Measurements from ENCODE around the gene FAM78B. TPM values are rescaled to one million over a fixed set of nuclear protein-coding genes. Genes with fewer than 3 reads are reported as not detected.

FAM78B gene
- total and polyA plus RNA-seq, 2 donors (not counting 3 experiments of a cell fraction or from before 2014, with no cell fraction given) = 0.10 TPM; not detected in 1

DNA sequence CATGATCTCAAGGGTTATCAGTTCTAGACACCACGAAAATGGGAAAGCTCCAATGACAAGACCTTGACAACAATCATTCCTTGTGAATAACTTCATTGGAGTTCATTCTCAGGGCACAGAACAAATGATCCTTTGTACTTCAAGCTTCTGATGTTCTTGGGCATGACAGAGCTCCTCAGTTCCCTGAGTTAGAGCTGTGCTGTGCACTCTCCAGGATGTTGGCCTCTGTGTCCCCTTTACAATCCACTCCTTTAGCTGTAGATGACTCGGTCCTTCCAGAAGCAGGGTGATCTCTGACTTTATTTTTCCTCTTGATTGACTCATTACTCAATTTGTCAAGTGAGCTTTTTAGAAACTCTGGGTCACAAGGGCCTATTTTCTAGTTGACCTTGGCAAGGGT is 3.9 kb upstream of the FAM78B start:
- no peak for DNase-seq (ENCODE audit: low read depth, low spot score)
- intact Hi-C loops (cut with micrococcal nuclease) = no loop called here

DNA sequence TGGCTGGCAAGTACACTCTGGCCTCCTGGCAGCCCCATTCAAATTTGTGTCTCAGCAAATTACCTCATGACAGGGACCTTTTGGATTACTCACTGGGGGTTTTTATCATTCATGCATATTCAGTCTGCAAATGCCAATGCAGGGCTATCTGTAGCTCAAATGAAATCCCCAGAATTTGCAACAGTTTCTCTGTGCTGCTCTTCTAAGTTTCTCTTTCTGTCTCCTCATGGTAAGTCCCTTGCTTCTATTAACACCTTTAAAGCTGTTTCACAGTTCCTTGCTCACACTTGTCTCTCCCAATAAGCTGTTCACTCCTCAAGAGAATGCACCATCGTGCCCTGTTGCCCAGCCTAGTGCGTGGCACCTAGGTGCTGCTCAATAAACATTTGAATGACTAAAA is 3.3 kb upstream of the FAM78B start:
- intact Hi-C loops (cut with micrococcal nuclease) (no loop called here), dilution Hi-C loops (cut with MboI; ENCODE audit: extremely low pct_ligation_motif_present, low sequenced_read_pairs) (no loop called here)
- Histone ChIP-seq H3K9me1 (replicated peaks; ENCODE audit: control insufficient read depth, extremely low read depth, insufficient read depth, low read length) (no peaks in the 10 kb centered on the region), H3K4me2 (ENCODE audit: insufficient read depth, low read length) (no peak overlapping the region), H3K79me2 (ENCODE audit: control insufficient read depth, insufficient read depth, low read length) (no peaks in the 10 kb centered on the region), H3K4me3 (replicated peaks in 1 of 3; ENCODE audit: insufficient read depth in 1 of 3, low read depth in 1 of 3, low read length in 3 of 3) (no peak overlapping the region), H3K9me3 (replicated peaks; ENCODE audit: control insufficient read depth, insufficient read depth, low read length) (no peaks in the 10 kb centered on the region), H3K4me1 (ENCODE audit: control insufficient read depth, extremely low read depth, insufficient read depth, low read length) (peaks cover 6% of the 10 kb centered on the region), H3K36me3 (ENCODE audit: control insufficient read depth in 2 of 2, extremely low read depth in 1 of 2, insufficient read depth in 2 of 2, low read length in 2 of 2) (no peaks in the 10 kb centered on the region), H4K20me1 (replicated peaks; ENCODE audit: control insufficient read depth, extremely low read depth, insufficient read depth, low read length) (no peaks in the 10 kb centered on the region), H3K27ac (ENCODE audit: insufficient read depth, low read depth, low read length) (no peak overlapping the region), H2AFZ (ENCODE audit: low read depth, low read length) (no peak overlapping the region), H3K9ac (replicated peaks; ENCODE audit: extremely low read depth, insufficient read depth, low read length) (no peak overlapping the region), H3K27me3 (ENCODE audit: control insufficient read depth in 2 of 2, insufficient read depth in 2 of 2, low read length in 2 of 2) (peaks cover 8 to 10% of the 10 kb centered on the region in 2 experiments)
- no peak for DNase-seq (ENCODE audit: low read depth, low spot score)
- FAIRE-seq = no peak
- BruUV-seq (replicated peaks) = no TSS peak
- CTCF ChIA-PET = interaction anchor here (0.9 to 1.5 kb wide), 2 partner anchors 9 to 245 kb away, joined by 3 to 6 read pairs; no protein-coding TSS in a partner anchor
- TF ChIP-seq CTCF (IDR thresholded peaks at IDR 0.05; ENCODE audit: extremely low read depth in 1 of 2, insufficient read depth in 1 of 2, low read depth in 1 of 2, low read length in 2 of 2) (no peak), EZH2 (IDR thresholded peaks at IDR 0.05; ENCODE audit: borderline replicate concordance, low read depth, low read length, severe bottlenecking) (no peak), FOS (IDR thresholded peaks at IDR 0.05; ENCODE audit: borderline replicate concordance, insufficient read depth, low read length) (no peak), GATA2 (IDR thresholded peaks at IDR 0.05; ENCODE audit: insufficient read depth, insufficient read length, low read depth, low read length) (no peak)
- POLR2A ChIA-PET = no interaction called here

More for the DNA sequence above, 3.9 kb upstream of the FAM78B start:
- Histone ChIP-seq H4K20me1 (replicated peaks; ENCODE audit: control insufficient read depth, extremely low read depth, insufficient read depth, low read length) (no peaks in the 10 kb centered on the region), H3K9me1 (replicated peaks; ENCODE audit: control insufficient read depth, extremely low read depth, insufficient read depth, low read length) (no peaks in the 10 kb centered on the region), H3K27me3 (ENCODE audit: control insufficient read depth in 2 of 2, insufficient read depth in 2 of 2, low read length in 2 of 2) (peaks cover 3% of the 10 kb centered on the region in 2 experiments), H3K36me3 (ENCODE audit: control insufficient read depth in 2 of 2, extremely low read depth in 1 of 2, insufficient read depth in 2 of 2, low read length in 2 of 2) (no peaks in the 10 kb centered on the region), H3K9me3 (replicated peaks; ENCODE audit: control insufficient read depth, insufficient read depth, low read length) (no peaks in the 10 kb centered on the region), H3K9ac (replicated peaks; ENCODE audit: extremely low read depth, insufficient read depth, low read length) (no peak overlapping the region), H3K79me2 (ENCODE audit: control insufficient read depth, insufficient read depth, low read length) (no peaks in the 10 kb centered on the region), H2AFZ (ENCODE audit: low read depth, low read length) (no peak overlapping the region), H3K4me2 (ENCODE audit: insufficient read depth, low read length) (no peak overlapping the region), H3K4me3 (replicated peaks in 1 of 3; ENCODE audit: insufficient read depth in 1 of 3, low read depth in 1 of 3, low read length in 3 of 3) (no peak overlapping the region), H3K27ac (ENCODE audit: insufficient read depth, low read depth, low read length) (no peak overlapping the region), H3K4me1 (ENCODE audit: control insufficient read depth, extremely low read depth, insufficient read depth, low read length) (peaks cover 4% of the 10 kb centered on the region)
- BruUV-seq (replicated peaks) = no TSS peak
- POLR2A ChIA-PET = no interaction called here
- dilution Hi-C loops (cut with MboI; ENCODE audit: extremely low pct_ligation_motif_present, low sequenced_read_pairs) = no loop called here
- TF ChIP-seq EZH2 (IDR thresholded peaks at IDR 0.05; ENCODE audit: borderline replicate concordance, low read depth, low read length, severe bottlenecking) = no peak
- no peak for TF ChIP-seq GATA2 (IDR thresholded peaks at IDR 0.05; ENCODE audit: insufficient read depth, insufficient read length, low read depth, low read length)
- TF ChIP-seq FOS (IDR thresholded peaks at IDR 0.05; ENCODE audit: borderline replicate concordance, insufficient read depth, low read length) = no peak
- no peak for TF ChIP-seq POLR2AphosphoS5 (IDR thresholded peaks at IDR 0.05; ENCODE audit: insufficient read depth, low read depth, low read length)
- TF ChIP-seq POLR2A (IDR thresholded peaks at IDR 0.05; ENCODE audit: low read depth, low read length) = no peak
- TF ChIP-seq MAX (IDR thresholded peaks at IDR 0.05; ENCODE audit: insufficient read depth, insufficient read length) = no peak
- FAIRE-seq = no peak
- CTCF ChIA-PET = interaction anchor here (0.9 to 1.5 kb wide), 2 partner anchors 10 to 246 kb away, joined by 3 to 6 read pairs; no protein-coding TSS in a partner anchor
